ENCODE results near the gene TMEM176A. TPM values are rescaled to one million over a fixed set of nuclear protein-coding genes. Genes with fewer than 3 reads are reported as not detected.

Gene TMEM176A
- total and polyA plus RNA-seq, 2 of the 8 experiments (the other 6 are each of a cell fraction or from before 2014, with no cell fraction given): 1.3 to 1.5 TPM

GRCh38 chr7:150778738-150779301 lies 21.7 kb upstream of the TMEM176A start:
- H2BK20ac ChIP-seq (ENCODE audit: low read length): no peak overlapping the region
- no peak overlapping the region for H2BK5ac ChIP-seq (ENCODE audit: low read depth, low read length)
- H3K9ac ChIP-seq (replicated peaks in 1 of 4; ENCODE audit: extremely low read depth in 1 of 4, low read depth in 3 of 4, low read length in 3 of 4): no peak overlapping the region
- WGBS, 2 experiments (ENCODE audit: extremely low coverage in 1 of 2, insufficient coverage in 1 of 2, insufficient read length in 1 of 2, insufficient replicate concordance in 2 of 2, low coverage in 1 of 2, low lambda C conversion rate in 2 of 2, missing lambda C conversion rate in 1 of 2): 19% methylated on average over 12 of the region's 12 CpGs; no CpG with 5 or more reads in 1 of the 2 experiments
- no peaks in the 10 kb centered on the region for H3K79me2 ChIP-seq (ENCODE audit: control insufficient read depth in 1 of 2, insufficient read depth in 2 of 2, low read length in 2 of 2)
- no peaks in the 10 kb centered on the region for H4K20me1 ChIP-seq (replicated peaks in 1 of 2; ENCODE audit: control insufficient read depth in 1 of 2, insufficient read depth in 2 of 2, low read length in 2 of 2)
- no peak overlapping the region for H2AFZ ChIP-seq (ENCODE audit: low read length)
- H3K23me2 ChIP-seq (ENCODE audit: low read depth, low read length): no peaks in the 10 kb centered on the region
- no peak overlapping the region for H3K4ac ChIP-seq (replicated peaks; ENCODE audit: insufficient read length, low read depth, low read length)
- H4K5ac ChIP-seq (ENCODE audit: insufficient read length, low read depth, low read length): no peak overlapping the region
- H4K91ac ChIP-seq (replicated peaks; ENCODE audit: insufficient read length, low read length): no peak overlapping the region
- no peak overlapping the region for H3K56ac ChIP-seq (replicated peaks; ENCODE audit: insufficient read length, low read depth, low read length)
- no peaks in the 10 kb centered on the region for H3K36me3 ChIP-seq (ENCODE audit: control insufficient read depth in 2 of 4, insufficient read depth in 4 of 4, low read length in 3 of 4)
- H3K9me3 ChIP-seq (ENCODE audit: insufficient read depth in 2 of 2, low read depth in 1 of 2, low read length in 1 of 2): no peaks in the 10 kb centered on the region
- H3K27me3 ChIP-seq (replicated peaks in 1 of 4; ENCODE audit: control insufficient read depth in 3 of 4, extremely low read depth in 1 of 4, insufficient read depth in 3 of 4, low read length in 3 of 4): no peaks in the 10 kb centered on the region; a peak in 1 of 7 replicates
- no peak overlapping the region for H2BK15ac ChIP-seq (ENCODE audit: low read length)
- no peak overlapping the region for H3K18ac ChIP-seq (ENCODE audit: extremely low read depth, low read length)
- DNase-seq (ENCODE audit: low read depth in 1 of 2, low spot score in 2 of 2) (peak; percentile 41 to 93), FAIRE-seq (peak; percentile 97)
- no peak overlapping the region for H3K4me2 ChIP-seq (ENCODE audit: insufficient read depth in 1 of 2, low read depth in 2 of 2, low read length in 2 of 2)
- TF ChIP-seq, protein P1, sequence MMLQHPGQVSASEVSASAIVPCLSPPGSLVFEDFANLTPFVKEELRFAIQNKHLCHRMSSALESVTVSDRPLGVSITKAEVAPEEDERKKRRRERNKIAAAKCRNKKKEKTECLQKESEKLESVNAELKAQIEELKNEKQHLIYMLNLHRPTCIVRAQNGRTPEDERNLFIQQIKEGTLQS (IDR thresholded peaks at IDR 0.05; ENCODE audit: insufficient read depth, low read depth, low read length): no peak
- TF ChIP-seq CREB1 (IDR thresholded peaks at IDR 0.05) (0 out of 2 replicates have a peak, but pooled peaks have one; percentile 20), FOSL1 (IDR thresholded peaks at IDR 0.05; ENCODE audit: insufficient read depth, low read depth, low read length) (no peak), SIRT6 (IDR thresholded peaks at IDR 0.05; ENCODE audit: low read length) (no peak), RAD21 (IDR thresholded peaks at IDR 0.05 in 1 of 2, conservative IDR thresholded peaks at IDR 0.05 in 1 of 2; ENCODE audit: low read depth in 2 of 2, low read length in 2 of 2) (peak; percentile 86 to 91)
- TF ChIP-seq, protein P2, sequence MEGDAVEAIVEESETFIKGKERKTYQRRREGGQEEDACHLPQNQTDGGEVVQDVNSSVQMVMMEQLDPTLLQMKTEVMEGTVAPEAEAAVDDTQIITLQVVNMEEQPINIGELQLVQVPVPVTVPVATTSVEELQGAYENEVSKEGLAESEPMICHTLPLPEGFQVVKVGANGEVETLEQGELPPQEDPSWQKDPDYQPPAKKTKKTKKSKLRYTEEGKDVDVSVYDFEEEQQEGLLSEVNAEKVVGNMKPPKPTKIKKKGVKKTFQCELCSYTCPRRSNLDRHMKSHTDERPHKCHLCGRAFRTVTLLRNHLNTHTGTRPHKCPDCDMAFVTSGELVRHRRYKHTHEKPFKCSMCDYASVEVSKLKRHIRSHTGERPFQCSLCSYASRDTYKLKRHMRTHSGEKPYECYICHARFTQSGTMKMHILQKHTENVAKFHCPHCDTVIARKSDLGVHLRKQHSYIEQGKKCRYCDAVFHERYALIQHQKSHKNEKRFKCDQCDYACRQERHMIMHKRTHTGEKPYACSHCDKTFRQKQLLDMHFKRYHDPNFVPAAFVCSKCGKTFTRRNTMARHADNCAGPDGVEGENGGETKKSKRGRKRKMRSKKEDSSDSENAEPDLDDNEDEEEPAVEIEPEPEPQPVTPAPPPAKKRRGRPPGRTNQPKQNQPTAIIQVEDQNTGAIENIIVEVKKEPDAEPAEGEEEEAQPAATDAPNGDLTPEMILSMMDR (IDR thresholded peaks at IDR 0.05; ENCODE audit: control extremely low read depth in 1 of 3, insufficient read depth in 1 of 3, low read depth in 1 of 3, low read length in 3 of 3): peak; percentile 85 to 88 (median 88)
- H4K8ac ChIP-seq (ENCODE audit: extremely low read depth, insufficient read depth, low read length): no peak overlapping the region
- ChIA-PET POLR2A (ENCODE audit: partially characterized antibody) (interaction anchor here (0.7 to 1.5 kb wide), 2 partner anchors 17 to 20 kb away, joined by 3 read pairs; no protein-coding TSS in a partner anchor), CTCF (ENCODE audit: partially characterized antibody) (interaction anchor here (0.6 to 3.8 kb wide), 23 partner anchors 9 to 466 kb away, joined by 3 to 50 read pairs (median 4); no protein-coding TSS in a partner anchor)
- H2BK12ac ChIP-seq (ENCODE audit: low read depth, low read length): no peak overlapping the region
- H2BK120ac ChIP-seq (replicated peaks; ENCODE audit: low read depth, low read length): no peak overlapping the region
- no peak overlapping the region for H3K4me3 ChIP-seq (ENCODE audit: extremely low read depth in 1 of 4, insufficient read depth in 2 of 4, low read depth in 3 of 4, low read length in 4 of 4)
- H3K23ac ChIP-seq (ENCODE audit: insufficient read length): no peak overlapping the region
- H3K14ac ChIP-seq (ENCODE audit: insufficient read length): no peak overlapping the region
- H3K79me1 ChIP-seq (ENCODE audit: low read depth, low read length): no peaks in the 10 kb centered on the region
- H3K27ac ChIP-seq (ENCODE audit: low read depth, low read length): no peak overlapping the region
- no peaks in the 10 kb centered on the region for H3K4me1 ChIP-seq (replicated peaks in 1 of 4; ENCODE audit: control insufficient read depth in 3 of 4, insufficient read depth in 4 of 4, low read length in 3 of 4)
- H2AK5ac ChIP-seq (ENCODE audit: low read depth, low read length): no peak overlapping the region
